Inflammatory macrophage treated with lipopolysaccharide for 1 hour (primary cell): ENCODE data around the gene PAF1.
A peak's percentile ranks its signal among the peaks of the same experiment; 100 is the strongest.

Source experiments
- DNase-seq, 2 donors: peaks; one replicate each; pipeline ENCODE4 v3.0.0-alpha.2; 2020 to 2022

The PAF1 gene

DNA sequence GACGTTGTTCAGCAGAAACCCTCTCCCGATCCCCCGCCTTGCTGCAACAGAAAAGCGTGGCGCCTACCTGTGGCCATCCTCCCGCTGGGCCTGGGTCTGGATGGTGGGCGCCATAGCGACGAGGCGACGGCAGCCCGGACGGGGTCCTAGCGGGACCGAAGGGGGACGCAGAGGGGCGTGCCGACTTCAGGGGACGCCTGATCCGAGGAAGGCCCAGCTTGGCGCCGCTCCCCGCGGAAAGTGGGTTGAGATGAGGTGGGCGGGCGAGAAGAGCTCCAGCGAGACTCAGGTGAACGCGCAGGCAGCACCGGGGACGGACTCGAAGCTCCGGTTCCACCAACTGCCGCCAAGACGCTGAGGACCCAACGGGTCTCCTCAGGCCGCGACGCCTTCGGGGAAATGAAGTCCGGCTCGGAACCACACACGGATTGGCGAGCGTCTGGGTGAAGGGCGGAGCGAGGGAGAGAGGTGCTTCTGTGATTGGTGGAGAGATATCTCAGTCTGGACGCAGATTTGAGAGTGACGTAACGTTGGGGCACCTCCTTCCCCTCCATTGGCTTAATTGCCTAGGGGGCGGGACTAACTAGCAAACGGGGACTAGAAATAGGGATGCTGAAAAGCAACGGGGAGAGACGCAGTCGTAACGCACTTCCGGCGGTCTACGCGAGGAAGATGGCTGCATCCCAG is at the start of gene PAF1, which contains the start of gene MED29:
Gene PAF1, minus strand, starts transcription at position 356 of the 687 bp plus-strand sequence. Its CDS starts 242 bp downstream, at position 114.
Gene MED29, plus strand, starts transcription at position 628 of the 687 bp plus-strand sequence. Its CDS starts 45 bp downstream, at position 673.
- DNase-seq: peak; percentile 98 to 99

DNA sequence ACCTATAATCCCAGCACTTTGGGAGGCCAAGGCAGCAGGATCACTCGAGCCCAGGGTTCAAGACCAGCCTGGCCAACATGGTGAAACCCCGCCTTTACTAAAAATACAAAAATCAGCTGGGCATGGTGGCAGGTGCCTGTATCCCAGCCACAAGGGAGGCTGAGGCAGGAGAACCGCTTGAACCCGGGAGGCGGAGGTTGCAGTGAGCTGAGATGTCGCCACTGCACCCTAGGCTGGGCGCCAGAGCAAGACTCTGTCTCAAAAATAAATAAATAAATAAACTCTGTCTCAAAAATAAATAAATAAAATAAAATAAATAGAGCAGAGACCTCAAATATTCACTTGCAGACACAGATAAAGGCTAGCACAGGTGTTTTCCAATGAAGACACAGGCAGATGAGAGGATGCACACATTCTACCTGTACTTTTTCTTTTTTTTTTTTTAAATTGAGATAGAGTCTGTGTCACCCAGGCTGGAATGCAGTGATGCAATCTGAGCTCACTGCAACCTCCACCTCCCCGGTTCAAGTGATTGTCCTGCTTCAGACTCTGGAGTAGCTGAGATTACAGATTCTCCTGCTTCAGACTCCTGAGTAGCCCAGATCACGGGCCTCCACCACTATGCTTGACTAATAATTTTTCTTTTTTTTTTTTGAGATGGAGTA is 47.5 kb upstream of the PAF1 start:
- DNase-seq: no peak

DNA sequence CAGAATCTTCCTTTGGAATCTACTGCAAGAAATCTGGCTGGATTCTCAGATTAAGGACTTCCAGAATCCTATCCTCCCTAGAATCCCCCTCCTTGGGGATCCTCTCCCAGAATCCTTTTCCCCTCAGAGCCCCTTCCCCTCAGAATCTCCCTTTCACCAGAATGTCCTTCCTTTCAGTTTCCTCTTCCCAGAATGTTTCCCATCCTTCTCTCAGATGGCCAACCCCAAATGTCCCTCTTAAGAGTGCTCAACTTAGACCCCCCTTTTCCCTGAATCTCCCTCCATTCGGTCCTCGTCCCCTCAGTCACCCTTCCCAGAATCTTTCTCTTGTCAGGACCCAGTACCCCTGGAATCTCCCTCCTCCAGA is 45.4 kb upstream of the PAF1 start:
- peak in 1 of 2 donors; percentile 16 for DNase-seq

DNA sequence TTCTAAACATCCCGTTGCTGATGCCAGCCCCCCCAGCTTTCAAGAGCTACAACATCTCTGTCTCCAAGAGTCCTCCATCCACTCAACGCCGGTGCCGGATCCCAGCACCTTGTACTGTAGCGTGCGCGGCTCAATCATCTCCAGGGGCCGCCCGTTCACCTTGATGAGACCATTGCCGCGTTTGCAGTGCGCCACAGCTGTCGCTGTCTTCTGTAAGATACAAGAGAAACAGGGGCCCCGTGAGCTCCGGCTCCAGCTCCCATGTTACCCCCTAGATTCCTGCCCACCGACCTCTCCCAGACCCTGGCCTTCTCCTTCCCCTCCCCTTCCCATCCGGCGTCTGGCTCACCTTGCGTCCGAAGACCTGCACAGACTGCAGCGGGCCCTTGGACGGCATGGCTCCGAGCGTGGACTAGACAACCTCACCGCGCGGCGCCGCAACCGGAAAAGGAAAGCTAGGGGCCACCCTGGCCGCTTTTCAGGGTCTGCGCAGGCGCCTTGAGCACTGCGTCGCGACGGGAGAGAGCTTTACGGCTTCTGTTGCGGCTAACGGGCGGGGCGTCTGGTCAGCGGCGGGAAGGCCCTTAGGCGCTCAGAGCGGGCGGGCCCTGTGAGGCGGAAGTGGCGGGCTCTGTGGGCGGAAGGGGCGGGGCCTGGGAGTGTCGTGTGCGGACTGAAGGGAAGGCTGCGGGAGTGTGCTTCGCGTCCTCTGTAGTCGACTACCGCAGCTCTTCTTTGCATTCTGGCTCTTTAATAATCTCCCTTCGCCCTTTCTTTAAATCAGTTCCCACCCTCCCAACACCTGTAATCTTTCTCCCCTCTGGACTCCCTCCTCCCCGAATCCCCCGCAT is 44.8 kb upstream of the PAF1 start, which contains the start of gene RPS16:
Gene RPS16, minus strand, starts transcription at position 451 of the 851 bp plus-strand sequence. Its CDS starts 54 bp downstream, at position 397.
- peak; percentile 98 to 100 for DNase-seq

DNA sequence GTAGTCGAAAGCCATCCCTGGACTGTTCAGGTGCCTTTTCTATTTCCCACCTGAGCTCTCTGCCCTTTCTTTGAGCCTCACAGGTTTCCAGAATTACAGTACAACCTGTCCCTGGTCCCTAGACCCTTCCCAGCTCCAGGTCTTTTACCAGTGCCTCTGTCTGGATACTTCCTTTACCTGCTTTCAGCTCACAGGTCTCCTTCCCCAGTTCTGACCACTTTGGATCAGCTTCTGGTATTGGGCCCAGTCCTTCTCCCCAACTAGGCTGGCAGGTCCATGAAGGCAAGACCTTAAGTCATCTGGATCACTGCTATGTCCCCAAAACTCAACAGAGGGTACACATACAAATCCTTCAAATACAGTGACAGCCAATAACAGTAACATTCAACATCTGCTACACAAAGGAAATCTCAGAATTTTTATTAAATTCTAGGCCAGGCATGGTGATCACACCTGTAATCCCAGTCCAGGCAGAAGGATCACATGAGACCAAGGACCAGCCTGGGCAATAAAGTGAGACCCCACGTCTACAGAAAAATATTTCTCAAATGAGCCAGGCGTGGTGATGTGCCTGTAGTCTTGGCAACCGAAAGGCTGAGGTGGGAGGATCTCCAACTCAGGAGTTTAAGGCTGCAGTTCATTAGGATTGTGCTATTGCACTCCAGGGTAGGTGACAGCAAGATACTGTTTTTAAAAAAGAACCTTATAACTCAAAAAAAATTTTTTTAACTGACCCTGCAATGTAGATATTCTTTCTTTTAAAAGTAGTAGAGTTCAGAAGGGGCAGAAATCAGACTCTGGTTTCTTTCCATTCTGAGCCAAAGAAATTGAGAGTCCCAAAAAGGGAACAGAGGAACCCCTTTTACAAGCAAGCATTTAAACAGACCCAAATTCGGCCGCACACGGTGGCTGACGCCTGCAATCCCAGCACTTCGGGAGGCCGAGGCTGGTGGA is 43.5 kb upstream of the PAF1 start:
- DNase-seq: no peak

DNA sequence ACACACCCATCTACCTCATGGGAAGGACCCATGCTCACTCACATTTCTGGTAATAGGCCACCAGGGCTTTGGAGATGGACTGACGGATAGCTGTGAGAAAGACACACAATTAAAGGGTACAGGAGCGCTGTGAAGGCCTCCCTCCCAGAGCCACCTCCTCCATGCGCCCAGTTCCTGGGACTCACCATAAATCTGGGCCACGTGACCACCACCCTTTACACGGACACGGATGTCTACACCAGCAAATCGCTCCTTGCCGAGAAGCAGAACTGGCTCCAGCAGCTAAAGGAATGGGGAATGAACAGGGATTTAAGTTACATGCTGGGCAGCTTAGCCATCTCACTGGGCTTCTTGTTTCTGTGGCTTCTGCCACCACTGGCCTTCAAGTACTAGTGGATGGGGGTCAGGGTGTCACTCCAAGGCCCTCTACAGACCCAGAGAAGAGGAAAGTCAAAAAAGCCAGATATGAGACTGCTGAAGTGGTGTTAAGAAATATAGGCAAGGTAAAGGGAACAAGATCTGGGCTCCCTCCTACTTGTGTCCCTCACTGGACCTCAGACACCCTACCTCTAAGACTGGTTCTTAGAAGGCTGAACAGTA is 42.7 kb upstream of the PAF1 start:
- DNase-seq: no peak

DNA sequence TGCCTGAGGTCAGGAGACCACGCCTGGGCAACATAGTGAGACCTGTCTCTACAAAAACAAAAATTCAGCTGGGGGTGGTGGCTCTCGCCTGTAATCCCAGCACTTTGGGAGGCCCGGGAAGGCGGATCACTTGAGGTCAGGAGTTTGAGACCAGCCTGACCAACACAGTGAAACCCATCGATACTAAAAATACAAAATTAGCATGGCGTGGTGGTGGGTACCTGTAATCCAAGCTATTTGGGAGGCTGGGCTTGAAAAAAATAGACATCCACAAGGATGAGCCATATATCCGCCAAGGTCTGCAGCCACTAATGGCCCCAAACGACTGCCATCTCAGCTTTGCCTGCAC is 41.7 kb upstream of the PAF1 start:
- DNase-seq: no peak

DNA sequence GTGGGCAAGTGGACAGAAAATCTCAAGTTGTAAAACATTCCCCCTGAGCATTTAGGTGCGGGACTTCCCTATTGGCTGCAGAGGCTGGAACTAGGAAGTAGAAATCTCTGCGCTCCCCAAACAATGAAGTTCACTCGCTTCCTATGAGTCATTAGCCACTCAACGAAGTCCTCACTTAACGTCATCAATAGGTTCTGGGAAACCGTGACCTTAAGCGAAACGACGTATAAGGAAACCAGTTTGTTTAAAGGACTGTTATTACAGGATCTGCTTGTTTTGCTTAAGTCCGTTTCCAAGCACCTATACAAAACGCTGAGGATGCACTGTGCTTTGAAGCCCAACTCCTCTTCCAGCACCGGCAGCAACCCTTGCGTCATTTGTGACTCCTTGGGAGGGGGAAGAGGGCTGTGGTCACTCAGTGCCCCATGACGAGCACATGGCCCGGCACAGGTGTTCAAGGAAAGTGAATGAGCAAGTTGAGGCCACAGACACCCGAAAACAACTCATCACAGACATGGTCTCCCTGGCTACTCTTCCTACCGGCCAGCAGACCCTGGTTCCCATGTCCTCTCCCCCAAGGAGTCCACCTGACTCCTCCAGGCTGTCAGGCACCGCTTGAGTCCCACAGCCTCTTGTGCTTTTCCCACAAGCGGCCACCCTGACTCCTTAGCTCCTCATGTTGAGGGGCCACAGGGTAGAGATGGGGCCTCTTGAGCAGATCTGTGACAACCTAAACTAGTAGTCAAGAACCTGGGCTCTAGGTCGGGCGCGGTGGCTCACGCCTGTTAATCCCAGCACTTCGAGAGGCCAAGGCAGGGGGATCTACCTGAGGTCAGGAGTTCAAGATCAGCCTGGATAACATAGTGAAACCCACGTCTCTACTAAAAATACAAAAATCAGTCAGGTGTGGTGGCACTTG is 40.0 kb upstream of the PAF1 start:
- DNase-seq: peak; percentile 90 to 92

DNA sequence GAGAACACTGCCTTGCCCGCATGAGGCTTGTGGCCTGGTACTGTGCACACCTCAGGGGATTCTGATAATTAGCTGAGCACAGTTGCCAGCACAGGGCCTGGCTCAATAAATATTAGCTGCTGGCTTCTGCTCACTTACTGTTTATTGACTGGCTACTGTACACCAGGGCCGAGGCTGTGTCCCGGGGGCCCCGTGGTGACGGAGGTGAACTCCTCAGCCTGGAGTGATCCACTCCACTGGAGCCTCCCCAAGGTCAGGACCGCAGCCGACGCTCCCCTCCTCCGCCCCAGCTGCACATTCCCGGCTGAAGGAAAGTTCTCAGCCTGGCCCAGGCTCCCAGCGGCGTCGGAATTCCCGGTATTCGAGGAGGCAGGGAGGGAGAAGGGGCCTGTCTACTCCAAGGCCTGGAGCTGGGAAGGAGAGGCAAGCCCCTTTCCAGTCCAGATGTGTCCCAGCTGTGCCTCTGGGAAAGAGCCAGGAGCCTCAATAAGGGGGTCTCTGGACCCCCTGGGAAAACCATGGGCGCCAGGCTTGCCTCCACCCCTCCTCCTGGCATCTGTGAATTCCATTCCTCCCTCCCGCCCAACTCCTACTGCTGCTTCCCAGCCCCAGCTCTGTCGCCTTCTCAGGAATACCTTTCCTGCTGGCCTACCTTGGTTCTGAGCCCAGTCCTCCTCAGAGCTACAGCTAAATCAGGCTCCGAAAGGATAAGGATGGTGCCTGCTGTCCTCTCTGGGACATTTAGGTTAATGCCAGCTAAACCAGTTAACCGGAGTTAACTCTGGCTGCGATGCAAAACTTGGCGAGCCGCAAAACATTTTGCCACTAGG is 37.6 kb upstream of the PAF1 start:
- no peak for DNase-seq

DNA sequence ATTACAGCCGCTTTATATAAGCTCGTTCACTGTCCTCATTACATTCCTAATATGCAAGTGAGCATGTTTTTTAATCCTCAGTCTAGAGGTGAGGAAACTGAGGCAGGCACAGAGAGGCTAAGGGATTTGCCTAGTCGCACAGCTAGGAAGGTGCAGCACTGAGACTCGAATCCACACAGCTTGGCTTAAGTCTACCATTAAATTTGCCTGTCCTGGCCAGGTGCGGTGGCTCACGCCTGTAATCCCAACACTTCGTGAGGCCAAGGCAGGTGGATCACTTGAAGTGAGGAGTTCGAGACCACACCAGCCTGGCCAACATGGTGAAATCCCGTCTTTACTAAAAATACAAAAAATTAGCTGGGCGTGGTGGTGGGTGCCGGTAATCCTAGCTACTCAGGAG is 36.8 kb upstream of the PAF1 start:
- no peak for DNase-seq

DNA sequence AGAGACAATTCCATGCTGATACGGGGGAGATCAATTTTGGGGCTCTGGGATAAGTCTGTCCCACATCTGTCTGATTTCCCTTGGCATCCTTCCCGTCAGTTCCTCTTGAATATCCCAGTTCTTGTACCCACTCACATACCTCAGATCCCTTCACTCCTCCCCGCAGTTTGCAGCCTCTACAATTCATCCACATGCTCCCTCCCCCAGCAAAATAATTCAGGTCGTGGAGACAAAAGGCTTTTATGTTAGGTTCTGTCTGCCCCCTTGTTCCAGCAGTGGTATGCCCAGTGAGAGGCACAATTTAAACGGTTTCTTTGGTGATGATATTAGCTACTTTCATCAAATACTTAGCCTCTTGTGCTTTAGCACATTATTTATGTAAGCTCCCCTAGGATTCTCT is 35.3 kb upstream of the PAF1 start:
- no peak for DNase-seq

DNA sequence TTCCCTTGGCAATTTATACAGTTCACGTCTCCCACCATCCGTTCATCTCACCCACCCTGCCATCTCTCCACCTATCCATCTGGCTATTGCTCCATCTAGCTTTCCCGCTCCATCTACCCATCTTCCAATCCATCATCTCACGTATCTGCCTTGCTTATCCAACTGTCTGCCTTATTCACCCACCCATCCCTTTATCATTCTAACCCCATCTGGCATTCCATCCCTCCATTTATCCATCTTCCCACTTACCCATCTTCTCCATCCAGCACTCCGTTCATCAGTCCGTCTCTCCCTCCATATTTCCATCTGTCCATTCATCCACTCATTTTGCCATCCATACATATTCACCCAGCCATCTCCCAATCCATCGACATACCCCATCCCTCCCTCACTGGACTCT is 34.8 kb upstream of the PAF1 start:
- DNase-seq: no peak

DNA sequence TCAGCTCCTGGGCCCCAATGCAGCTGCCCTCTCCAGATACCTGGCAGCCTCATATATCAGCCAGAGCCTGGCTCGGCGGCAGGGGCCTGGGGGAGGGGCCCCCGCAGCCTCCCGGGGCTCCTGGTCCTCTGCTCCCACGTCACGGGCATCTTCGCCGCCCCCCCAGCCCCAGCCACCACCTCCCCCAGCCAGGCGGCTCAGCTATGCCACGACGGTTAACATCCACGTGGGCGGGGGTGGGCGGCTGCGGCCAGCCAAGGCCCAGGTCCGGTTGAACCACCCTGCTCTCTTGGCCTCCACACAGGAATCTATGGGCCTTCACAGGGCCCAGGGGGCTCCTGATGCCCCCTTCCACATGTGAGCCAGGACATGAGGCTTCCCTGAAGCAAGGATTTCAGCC is 34.0 kb upstream of the PAF1 start:
- DNase-seq: no peak

DNA sequence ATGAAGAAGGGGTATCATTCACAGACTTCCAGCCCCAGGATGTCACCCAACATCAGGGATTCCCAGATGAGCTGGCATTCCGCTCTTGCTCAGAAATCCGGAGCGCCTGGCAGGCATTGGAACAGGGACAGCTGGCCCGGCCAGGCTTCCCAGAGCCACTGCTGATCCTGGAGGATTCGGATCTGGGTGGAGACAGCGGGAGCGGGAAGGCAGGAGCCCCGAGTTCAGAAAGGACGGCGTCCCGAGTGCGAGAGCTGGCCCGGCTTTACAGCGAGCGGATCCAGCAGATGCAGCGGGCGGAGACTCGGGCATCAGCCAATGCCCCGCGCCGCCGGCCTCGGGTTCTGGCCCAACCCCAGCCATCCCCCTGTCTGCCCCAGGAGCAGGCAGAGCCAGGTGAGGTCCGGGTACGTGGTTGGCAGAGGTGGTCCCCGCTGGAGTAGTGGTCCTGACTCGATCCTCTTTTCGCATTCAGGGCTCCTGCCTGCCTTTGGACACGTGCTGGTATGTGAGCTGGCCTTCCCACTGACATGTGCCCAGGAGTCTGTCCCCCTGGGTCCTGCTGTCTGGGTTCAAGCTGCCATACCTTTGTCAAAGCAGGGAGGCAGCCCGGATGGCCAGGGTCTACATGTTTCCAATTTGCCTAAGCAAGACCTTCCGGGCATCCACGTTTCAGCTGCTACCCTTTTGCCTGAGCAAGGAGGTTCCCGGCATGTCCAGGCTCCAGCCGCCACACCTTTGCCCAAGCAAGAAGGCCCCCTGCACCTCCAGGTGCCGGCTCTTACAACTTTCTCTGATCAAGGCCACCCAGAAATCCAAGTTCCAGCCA is 32.6 kb upstream of the PAF1 start:
- no peak for DNase-seq

DNA sequence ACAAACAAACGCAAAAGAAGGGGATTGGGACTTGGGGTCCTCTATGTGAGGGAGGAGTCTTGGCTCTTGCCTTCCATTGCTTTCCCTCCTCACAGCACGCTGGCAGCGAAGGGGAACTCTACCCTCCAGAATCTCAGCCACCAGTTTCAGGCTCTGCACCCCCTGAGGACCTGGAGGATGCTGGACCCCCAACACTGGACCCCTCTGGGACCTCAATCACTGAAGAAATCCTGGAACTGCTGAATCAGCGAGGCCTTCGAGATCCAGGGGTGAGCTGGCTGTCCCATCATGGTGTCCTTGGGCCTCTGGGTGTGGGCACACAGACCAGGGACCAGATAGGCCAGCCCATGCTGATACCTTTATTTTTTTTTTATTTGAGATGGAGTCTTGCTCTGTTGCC is 31.1 kb upstream of the PAF1 start:
- DNase-seq: no peak

DNA sequence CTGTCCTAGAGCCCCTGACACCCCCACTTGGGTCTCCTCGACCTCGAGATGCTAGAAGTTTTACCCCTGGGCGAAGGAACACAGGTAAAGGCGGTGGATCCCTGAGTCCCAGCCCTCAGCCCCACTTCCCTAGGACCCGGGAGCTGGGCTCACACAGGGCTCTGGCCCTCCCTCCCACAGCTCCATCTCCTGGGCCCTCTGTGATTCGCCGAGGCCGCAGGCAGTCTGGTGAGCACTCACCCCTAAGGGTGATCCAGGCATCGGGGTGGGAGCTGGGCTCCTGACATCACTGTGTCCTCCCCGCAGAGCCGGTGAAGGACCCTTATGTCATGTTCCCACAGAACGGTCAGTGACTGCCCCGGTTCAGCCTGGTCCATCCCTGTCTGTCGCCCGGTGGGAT is 29.9 kb upstream of the PAF1 start:
- no peak for DNase-seq

DNA sequence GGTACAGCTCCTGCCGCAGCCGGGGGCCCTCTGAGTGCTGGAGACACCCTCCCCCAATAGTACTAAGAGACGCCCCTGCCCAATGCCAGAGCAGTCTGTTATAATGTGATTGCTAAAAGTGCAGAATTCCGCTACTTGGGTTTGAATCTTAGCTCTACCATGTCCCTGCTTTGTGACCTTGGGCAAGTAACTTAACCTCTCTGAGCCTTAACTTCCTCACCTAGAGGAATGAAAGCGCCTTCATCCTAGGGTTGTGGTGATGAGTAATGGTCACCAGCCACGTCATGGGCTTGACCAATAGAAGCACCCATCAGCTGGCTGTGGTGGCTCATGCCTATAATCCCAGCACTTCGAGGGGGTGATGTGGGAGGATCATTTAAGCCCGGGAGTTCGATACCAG is 28.1 kb upstream of the PAF1 start:
- DNase-seq: no peak

DNA sequence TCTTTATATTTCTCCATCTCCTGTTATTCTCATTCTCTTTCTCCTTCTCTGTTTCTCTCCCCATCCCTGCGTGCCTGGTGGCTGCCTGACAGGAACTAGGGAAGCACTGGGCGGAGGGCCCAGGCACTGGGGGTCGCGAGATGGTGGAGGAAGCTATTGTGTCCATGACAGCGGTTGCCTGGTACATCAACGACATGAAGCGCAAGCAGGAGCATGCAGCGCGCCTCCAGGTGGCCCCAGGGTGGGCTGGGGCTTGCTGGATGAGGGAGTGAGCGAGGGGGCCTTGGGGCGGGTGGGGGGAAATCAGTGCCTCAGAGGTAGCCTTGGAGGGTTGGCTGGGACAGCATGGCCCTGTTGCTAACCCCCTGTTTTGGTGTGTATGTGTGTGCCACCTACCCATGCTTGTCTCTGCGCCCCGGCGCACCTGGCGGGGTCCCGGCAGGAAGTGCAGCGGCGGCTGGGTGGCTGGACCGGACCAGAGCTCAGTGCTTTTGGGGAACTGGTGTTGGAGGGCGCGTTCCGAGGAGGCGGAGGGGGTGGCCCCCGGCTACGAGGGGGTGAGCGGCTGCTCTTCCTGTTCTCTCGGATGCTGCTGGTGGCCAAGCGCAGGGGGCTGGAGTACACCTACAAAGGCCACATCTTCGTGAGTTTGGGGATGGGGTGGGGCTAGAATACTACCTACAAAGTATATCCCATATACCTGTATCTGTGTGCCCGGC is 26.7 kb upstream of the PAF1 start:
- no peak for DNase-seq
